Activated T-cell treated with anti-CD3 and anti-CD28 coated beads, Interleukin-2, amount 50 U/mL, for 4 hours (primary cell): ENCODE results near the gene SNRK. TPM values are rescaled to one million over a fixed set of nuclear protein-coding genes. Genes with fewer than 3 reads are reported as not detected.
A peak's percentile ranks its signal among the peaks of the same experiment; 100 is the strongest.

Experiments used
- ATAC-seq, 2 donors: fragments of 200-7000 bp; cut with Tn5 transposase; one replicate each; pipeline ENCODE4 v1.10.0; 2021
- DNase-seq: peaks from one replicate; pipeline ENCODE4 v3.0.0-alpha.2; 2020
- H3K27me3 Mint-ChIP-seq: one replicate; pipeline ENCODE4 v1.8.0; 2021; ENCODE audit warnings: low read depth, mixed read lengths
- H3K36me3 Mint-ChIP-seq: one replicate; pipeline ENCODE4 v1.8.0; 2022; ENCODE audit warnings: mixed read lengths; ENCODE audit not compliant: insufficient read depth
- H3K4me1 Mint-ChIP-seq: one replicate; pipeline ENCODE4 v1.8.0; 2021; ENCODE audit warnings: low read depth, mixed read lengths
- H3K4me3 Mint-ChIP-seq: one replicate; pipeline ENCODE4 v1.8.0; 2021; ENCODE audit warnings: mild to moderate bottlenecking, moderate library complexity, mixed read lengths
- H3K9me3 Mint-ChIP-seq: one replicate; pipeline ENCODE4 v1.8.0; 2021; ENCODE audit warnings: mixed read lengths
- total RNA-seq, 3 donors: library from RNA; stranded (reverse); gene quantifications; one replicate each; pipeline ENCODE4 v1.2.1, GENCODE V29; 2021

Gene SNRK
- total RNA-seq, 3 donors from 2014 or later, result 19.6 to 21.3 (median 19.6) TPM

DNA sequence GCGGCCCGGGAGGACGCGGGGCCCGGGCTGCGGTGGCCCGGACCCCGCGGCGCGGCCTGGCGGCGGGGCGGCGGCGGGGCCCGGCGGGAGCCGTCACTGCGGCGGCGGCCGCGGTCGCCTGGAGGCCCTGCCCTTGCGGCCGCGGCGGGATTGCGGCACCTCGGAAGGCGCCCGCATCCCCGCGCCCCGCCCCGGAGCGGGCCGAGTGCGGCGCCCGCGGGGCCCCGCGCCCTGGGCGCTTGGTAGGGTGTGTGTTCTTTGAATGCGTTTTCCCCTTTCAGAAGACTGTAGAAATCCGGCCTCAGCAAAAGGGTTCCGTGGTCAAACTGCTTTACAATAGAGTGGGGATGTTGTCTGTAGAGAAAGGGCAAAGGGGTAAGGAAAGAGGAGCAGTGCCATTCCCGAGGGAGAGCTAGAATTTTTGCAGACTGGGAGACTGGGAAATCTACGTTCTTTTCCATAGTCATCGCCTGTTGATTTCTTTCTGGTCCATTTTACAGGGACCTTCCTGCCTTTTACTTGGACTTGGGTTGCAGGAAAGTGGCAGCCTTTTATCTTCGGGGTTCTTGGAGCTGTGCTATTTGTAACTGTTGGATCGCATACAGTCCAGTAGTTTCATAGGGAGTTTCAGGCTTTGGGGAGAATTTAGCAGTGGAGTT is 630 bp downstream of the SNRK start:
- no peaks in the 10 kb centered on the region for H3K27me3 Mint-ChIP-seq
- peaks cover 47% of the 10 kb centered on the region for H3K4me1 Mint-ChIP-seq
- H3K9me3 Mint-ChIP-seq, result no peaks in the 10 kb centered on the region
- H3K36me3 Mint-ChIP-seq, result peaks cover 13% of the 10 kb centered on the region
- DNase-seq, result no peak
- peak overlapping the region; percentile 96 for H3K4me3 Mint-ChIP-seq
- ATAC-seq, result peak; percentile 50 to 55

DNA sequence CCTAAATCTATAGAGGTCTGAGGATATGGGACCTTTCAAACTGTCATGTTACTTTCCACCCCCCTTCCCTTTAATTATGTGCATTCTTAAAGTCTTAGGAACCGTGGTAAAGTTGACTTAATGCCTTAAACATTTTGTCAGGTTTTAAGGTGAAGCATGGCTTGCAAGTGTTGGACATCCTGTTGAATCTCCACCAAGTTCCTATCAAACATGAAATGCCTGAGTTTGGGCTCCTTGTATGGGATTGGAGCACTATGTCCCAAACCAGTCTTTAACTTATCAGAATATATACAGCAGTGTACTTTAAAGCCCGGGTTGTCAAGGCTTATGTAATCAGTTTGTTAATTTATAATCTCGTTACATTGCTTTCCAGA is 1.1 kb downstream of the SNRK start:
- peaks cover 13% of the 10 kb centered on the region for H3K36me3 Mint-ChIP-seq
- no peaks in the 10 kb centered on the region for H3K9me3 Mint-ChIP-seq
- H3K4me1 Mint-ChIP-seq, result peaks cover 52% of the 10 kb centered on the region
- no peak for ATAC-seq
- no peak for DNase-seq
- no peaks in the 10 kb centered on the region for H3K27me3 Mint-ChIP-seq
- peak overlapping the region; percentile 96 for H3K4me3 Mint-ChIP-seq

- no peak for DNase-seq
- peak overlapping the region; percentile 96 for H3K4me3 Mint-ChIP-seq
- no peaks in the 10 kb centered on the region for H3K27me3 Mint-ChIP-seq
- H3K9me3 Mint-ChIP-seq, result no peaks in the 10 kb centered on the region
- peaks cover 13% of the 10 kb centered on the region for H3K36me3 Mint-ChIP-seq
- ATAC-seq, result no peak
- peaks cover 61% of the 10 kb centered on the region for H3K4me1 Mint-ChIP-seq
Measured at GRCh38 chr3:43288366-43288765, 2.0 kb downstream of the SNRK start.

GRCh38 chr3:43288850-43289249 is 2.5 kb downstream of the SNRK start:
- ATAC-seq, result no peak
- no peaks in the 10 kb centered on the region for H3K9me3 Mint-ChIP-seq

GRCh38 chr3:43289401-43289800 is 3.1 kb downstream of the SNRK start:
- H3K4me3 Mint-ChIP-seq, result peak overlapping the region; percentile 96
- ATAC-seq (no peak), DNase-seq (no peak)
- peaks cover 70% of the 10 kb centered on the region for H3K4me1 Mint-ChIP-seq
- peaks cover 13% of the 10 kb centered on the region for H3K36me3 Mint-ChIP-seq
- no peaks in the 10 kb centered on the region for H3K9me3 Mint-ChIP-seq
- no peaks in the 10 kb centered on the region for H3K27me3 Mint-ChIP-seq

More at GRCh38 chr3:43288850-43289249, 2.5 kb downstream of the SNRK start:
- DNase-seq, result no peak
- Mint-ChIP-seq H3K27me3 (no peaks in the 10 kb centered on the region), H3K4me1 (peaks cover 65% of the 10 kb centered on the region), H3K4me3 (peak overlapping the region; percentile 96), H3K36me3 (peaks cover 13% of the 10 kb centered on the region)

- ATAC-seq (no peak), DNase-seq (no peak)
- H3K36me3 Mint-ChIP-seq, result peaks cover 13% of the 10 kb centered on the region
- H3K9me3 Mint-ChIP-seq, result no peaks in the 10 kb centered on the region
- peaks cover 76% of the 10 kb centered on the region for H3K4me1 Mint-ChIP-seq
- no peaks in the 10 kb centered on the region for H3K27me3 Mint-ChIP-seq
- H3K4me3 Mint-ChIP-seq, result peak overlapping the region; percentile 96
Measured at GRCh38 chr3:43289841-43290470, 3.6 kb downstream of the SNRK start.

DNA sequence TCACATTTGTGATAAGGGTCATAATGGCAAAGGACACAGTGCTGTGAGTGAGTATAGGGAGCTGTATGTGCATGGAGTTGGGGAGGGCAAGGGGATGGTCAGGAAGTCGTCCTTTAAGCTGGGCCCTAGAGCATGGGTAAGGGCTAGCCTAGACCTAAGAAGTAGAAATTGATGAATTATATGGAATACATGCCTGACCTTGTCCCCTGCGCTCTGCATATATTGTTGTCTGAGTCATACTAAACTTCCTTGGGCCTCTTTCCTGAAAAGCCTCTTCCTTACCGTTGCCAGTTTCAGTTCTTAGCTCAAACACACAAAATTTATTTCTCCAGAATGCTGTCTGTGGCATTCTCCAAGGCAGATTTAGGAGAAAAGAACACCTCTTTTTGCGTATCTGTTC is 4.6 kb downstream of the SNRK start:
- no peaks in the 10 kb centered on the region for H3K27me3 Mint-ChIP-seq
- peaks cover 13% of the 10 kb centered on the region for H3K36me3 Mint-ChIP-seq
- ATAC-seq (no peak), DNase-seq (no peak)
- peak overlapping the region; percentile 96 for H3K4me3 Mint-ChIP-seq
- no peaks in the 10 kb centered on the region for H3K9me3 Mint-ChIP-seq
- peaks cover 83% of the 10 kb centered on the region for H3K4me1 Mint-ChIP-seq

GRCh38 chr3:43291546-43291945 is 5.2 kb downstream of the SNRK start:
- ATAC-seq (no peak), DNase-seq (no peak)
- Mint-ChIP-seq H3K9me3 (no peaks in the 10 kb centered on the region), H3K4me1 (peaks cover 87% of the 10 kb centered on the region), H3K27me3 (no peaks in the 10 kb centered on the region), H3K4me3 (peak overlapping the region; percentile 96), H3K36me3 (peaks cover 13% of the 10 kb centered on the region)

- Mint-ChIP-seq H3K27me3 (no peaks in the 10 kb centered on the region), H3K4me3 (no peak overlapping the region), H3K4me1 (peaks cover 93% of the 10 kb centered on the region), H3K36me3 (peaks cover 7% of the 10 kb centered on the region), H3K9me3 (no peaks in the 10 kb centered on the region)
- ATAC-seq (no peak), DNase-seq (no peak)
Measured at GRCh38 chr3:43294975-43295374, 8.6 kb downstream of the SNRK start.

DNA sequence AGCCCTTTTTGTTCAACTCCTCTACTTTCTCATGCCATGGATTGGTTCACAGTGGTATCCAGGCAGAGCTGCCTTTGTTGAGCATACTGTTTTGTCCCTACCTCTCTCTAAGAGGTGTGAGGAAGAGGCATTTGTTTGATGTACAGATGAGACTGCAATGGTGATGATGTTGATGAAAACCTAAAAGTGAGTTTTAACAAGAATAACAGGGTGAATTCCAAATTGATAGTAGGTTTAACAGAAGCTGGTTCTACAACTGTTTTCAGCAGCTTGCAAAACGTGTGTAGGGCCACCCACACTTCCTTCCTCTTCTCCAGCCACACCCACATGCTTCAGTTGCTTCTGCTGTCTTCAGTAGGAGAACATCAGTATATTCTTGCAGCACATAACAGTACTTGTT is 10.2 kb downstream of the SNRK start:
- ATAC-seq (peak; percentile 78 to 88), DNase-seq (peak; percentile 50)
- Mint-ChIP-seq H3K36me3 (no peaks in the 10 kb centered on the region), H3K4me3 (peak overlapping the region; percentile 61), H3K27me3 (no peaks in the 10 kb centered on the region), H3K9me3 (no peaks in the 10 kb centered on the region), H3K4me1 (peaks cover 82% of the 10 kb centered on the region)

- no peak for ATAC-seq
Measured at GRCh38 chr3:43298292-43298691, 12.0 kb downstream of the SNRK start.

GRCh38 chr3:43298761-43299160 is 12.4 kb downstream of the SNRK start:
- Mint-ChIP-seq H3K36me3 (peaks cover 9% of the 10 kb centered on the region), H3K4me3 (peak overlapping the region; percentile 3), H3K27me3 (no peaks in the 10 kb centered on the region), H3K4me1 (peaks cover 79% of the 10 kb centered on the region), H3K9me3 (no peaks in the 10 kb centered on the region)
- DNase-seq (no peak), ATAC-seq (no peak)

More at GRCh38 chr3:43298292-43298691, 12.0 kb downstream of the SNRK start:
- H3K4me3 Mint-ChIP-seq, result peak overlapping the region; percentile 33
- H3K27me3 Mint-ChIP-seq, result no peaks in the 10 kb centered on the region
- H3K36me3 Mint-ChIP-seq, result peaks cover 5% of the 10 kb centered on the region
- no peak for DNase-seq
- H3K9me3 Mint-ChIP-seq, result no peaks in the 10 kb centered on the region
- peaks cover 78% of the 10 kb centered on the region for H3K4me1 Mint-ChIP-seq

DNA sequence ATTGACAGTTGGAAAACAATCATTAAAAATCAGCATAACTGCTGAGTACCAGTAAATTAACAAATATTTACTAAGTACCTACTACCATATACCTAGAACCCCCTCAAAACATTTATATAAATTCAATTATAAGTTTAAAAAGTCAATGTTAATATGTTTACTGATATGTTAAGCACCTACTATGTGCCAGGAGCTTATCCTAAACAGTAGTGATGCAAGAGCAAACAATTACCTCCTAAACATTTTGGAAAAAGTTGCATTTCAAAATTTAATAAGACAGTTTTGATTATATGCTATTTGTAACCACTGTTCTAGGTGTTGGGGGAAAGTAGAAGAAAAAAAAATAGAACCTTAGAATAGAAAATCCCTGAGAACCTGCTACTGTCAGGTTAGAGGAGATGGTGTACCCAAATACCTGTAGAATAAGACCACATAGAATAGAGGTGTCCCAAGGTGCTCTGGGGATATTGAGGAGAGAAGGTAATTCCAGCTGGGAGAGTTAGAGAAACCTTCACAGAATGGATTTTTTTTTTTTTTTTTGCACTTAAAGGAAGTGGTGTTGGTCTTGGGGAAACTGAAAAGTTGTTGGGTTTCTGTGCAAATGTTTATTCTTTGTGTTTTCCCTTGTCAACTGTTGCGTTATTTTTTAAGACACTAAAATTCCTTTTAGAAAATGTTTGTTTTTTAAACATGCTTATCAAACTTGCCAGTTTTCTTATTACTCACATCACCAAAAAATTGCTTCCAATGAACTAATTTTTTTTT is 16.0 kb downstream of the SNRK start:
- Mint-ChIP-seq H3K4me3 (no peak overlapping the region), H3K36me3 (peaks cover 22% of the 10 kb centered on the region), H3K4me1 (peaks cover 71% of the 10 kb centered on the region), H3K9me3 (no peaks in the 10 kb centered on the region), H3K27me3 (no peaks in the 10 kb centered on the region)
- no peak for DNase-seq
- no peak for ATAC-seq

GRCh38 chr3:43304126-43304525 is 17.8 kb downstream of the SNRK start:
- Mint-ChIP-seq H3K36me3 (peaks cover 38% of the 10 kb centered on the region), H3K27me3 (no peaks in the 10 kb centered on the region), H3K9me3 (no peaks in the 10 kb centered on the region), H3K4me1 (peaks cover 75% of the 10 kb centered on the region), H3K4me3 (no peak overlapping the region)
- no peak for DNase-seq
- no peak for ATAC-seq
